ENCODE data around the gene GUCY1A1.
"Not testable (repeated sequence)": the region's sequence is repeated elsewhere in the genome, so short reads cannot be mapped to it uniquely, and the experiment has no call there.

GUCY1A1 gene, protein sequence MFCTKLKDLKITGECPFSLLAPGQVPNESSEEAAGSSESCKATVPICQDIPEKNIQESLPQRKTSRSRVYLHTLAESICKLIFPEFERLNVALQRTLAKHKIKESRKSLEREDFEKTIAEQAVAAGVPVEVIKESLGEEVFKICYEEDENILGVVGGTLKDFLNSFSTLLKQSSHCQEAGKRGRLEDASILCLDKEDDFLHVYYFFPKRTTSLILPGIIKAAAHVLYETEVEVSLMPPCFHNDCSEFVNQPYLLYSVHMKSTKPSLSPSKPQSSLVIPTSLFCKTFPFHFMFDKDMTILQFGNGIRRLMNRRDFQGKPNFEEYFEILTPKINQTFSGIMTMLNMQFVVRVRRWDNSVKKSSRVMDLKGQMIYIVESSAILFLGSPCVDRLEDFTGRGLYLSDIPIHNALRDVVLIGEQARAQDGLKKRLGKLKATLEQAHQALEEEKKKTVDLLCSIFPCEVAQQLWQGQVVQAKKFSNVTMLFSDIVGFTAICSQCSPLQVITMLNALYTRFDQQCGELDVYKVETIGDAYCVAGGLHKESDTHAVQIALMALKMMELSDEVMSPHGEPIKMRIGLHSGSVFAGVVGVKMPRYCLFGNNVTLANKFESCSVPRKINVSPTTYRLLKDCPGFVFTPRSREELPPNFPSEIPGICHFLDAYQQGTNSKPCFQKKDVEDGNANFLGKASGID

DNA sequence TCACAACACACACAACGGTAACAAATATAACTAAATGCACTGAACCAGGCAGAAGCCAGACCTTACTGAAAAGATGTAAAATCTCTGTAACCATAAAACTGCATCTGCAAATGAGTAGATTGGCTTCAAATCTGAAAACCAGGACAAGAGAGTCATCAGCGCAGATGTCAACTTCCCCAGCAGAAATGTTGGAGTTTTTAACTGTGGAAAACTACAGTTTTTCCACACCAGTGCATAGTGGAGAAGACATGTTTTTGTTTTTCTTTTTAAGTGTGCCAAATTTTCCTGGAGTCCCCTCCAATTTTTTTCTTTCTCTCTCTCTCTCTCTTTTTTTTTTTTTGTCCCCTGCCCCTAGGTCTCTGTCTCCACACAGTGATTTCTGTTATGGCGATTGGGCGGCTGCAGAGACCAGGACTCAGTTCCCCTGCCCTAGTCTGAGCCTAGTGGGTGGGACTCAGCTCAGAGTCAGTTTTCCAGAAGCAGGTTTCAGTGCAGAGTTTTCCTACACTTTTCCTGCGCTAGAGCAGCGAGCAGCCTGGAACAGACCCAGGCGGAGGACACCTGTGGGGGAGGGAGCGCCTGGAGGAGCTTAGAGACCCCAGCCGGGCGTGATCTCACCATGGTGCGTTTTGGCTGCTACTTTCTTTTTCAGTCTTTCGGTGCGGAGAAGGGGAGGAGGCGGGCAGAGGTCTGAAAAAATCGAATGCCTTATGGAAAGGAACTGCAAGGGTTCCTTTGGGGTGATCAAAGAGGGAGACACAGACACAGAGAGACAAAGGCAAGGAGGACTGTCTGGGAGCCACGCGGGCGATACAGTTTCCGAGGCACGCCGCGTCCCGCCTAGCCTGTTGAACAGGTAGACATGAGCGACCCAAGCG lies at the start of gene GUCY1A1:
TSS of gene GUCY1A1 (plus strand) at position 505 of the 878 bp plus-strand sequence. CDS start 30,020 bp downstream, outside the sequence.
- DNase-seq (ENCODE audit: low read depth in 2 of 2): no peak

DNA sequence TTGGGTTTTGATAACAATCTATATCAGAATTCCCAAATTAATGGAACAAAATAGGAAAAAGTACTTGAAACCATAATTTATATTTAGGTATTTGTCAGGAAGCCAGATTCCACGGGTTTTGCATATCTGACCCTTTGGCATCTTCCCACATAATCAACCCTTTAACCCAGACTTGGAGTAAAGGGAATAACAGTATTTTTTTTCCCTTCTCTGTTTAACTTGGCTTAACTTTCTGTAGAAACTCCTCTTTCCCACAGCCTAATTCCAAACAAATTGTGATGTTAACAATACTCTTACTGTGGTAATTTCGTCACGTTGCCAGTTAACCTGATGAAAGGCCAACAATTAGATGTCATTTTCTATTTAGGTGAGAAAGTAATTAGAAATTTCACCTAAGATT lies 49.4 kb upstream of the GUCY1A1 start:
- no peak for DNase-seq (ENCODE audit: low read depth in 2 of 2)

DNA sequence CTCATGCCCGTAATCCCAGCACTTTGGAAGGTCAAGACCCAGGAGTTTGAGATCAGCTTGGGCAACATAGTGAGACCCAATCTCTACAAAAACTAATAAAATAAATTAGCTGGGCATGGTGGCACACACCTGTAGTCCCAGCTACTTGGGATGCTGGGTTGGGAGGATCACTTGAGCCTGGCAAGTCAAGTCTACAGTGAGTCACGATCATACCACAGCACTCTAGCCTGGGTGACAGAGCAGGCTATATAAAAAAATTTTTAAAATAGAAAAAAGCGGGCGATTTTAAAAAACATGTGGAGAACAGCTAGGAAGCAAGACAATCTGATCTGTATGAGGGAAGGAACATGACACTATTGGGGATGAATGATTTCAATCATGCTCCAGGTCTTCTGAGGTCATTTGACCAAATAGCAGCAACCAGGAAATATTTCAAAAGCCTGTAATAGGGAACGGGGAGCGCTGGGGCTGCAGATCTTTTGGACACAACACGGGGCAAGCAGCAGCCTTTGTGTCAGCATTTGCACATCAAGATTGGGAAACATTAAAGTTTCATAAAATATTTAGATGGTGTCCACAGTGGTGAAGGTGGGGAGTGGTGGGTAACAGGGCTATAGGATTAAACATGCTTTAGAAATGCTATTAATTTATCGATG lies 48.3 kb upstream of the GUCY1A1 start:
- DNase-seq (ENCODE audit: low read depth in 2 of 2): no peak

DNA sequence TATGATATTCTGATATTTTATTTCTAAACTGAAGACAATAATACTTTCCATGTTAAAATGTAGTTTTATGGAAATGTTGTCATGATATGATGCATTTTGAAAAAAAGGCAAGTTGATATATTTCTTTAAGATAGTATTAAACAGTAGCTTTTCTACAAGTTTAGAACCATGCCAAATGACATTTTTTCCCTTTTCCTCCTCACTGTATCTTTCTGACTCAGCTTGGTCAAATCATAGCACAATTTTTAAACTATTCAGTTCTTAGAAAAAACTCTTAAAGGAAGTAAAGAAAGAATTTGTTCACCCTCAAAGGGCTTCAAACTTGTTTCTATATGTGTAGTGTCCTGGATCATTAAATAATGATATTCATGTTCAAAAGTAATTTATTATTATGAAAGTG lies 46.0 kb upstream of the GUCY1A1 start:
- DNase-seq (ENCODE audit: low read depth in 2 of 2): no peak

DNA sequence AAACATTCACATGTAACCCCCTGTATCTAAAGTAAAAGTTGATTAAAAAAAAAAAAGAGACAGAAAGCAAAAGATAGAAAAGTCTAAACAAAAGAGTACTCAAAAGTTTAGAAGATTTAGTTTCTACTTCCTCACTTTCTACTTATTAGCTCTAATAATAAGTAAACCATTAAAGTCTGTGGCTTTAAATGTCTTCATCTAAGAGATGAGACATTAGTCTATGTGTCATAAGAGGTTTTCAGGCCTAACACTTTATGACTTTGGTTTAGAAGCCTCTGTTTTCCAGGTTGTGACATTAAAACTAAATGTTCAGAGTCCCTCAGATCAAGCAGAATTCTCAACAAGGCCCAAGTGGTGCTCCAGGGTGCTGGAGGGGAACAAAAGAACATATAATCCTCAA lies 42.2 kb upstream of the GUCY1A1 start:
- DNase-seq (ENCODE audit: low read depth in 2 of 2): no peak

DNA sequence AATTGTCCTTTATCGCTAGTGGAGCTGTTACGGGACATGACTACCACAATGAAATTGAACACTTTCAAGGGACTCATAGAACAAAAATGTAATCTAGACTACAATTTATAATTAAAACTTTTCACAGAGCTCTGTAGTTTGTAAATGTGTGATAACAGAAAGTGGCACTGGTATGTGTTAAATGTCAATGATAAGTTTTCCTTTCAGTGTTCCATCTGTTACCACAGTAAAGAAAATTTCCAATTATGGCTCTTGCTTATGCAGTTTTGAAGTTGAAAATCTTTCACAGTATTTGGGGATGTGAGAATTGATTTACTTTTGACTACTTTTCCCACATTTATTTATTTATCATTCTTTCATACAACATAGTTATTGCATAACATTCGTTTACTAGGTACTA lies 40.1 kb upstream of the GUCY1A1 start:
- DNase-seq (ENCODE audit: low read depth in 2 of 2): no peak

DNA sequence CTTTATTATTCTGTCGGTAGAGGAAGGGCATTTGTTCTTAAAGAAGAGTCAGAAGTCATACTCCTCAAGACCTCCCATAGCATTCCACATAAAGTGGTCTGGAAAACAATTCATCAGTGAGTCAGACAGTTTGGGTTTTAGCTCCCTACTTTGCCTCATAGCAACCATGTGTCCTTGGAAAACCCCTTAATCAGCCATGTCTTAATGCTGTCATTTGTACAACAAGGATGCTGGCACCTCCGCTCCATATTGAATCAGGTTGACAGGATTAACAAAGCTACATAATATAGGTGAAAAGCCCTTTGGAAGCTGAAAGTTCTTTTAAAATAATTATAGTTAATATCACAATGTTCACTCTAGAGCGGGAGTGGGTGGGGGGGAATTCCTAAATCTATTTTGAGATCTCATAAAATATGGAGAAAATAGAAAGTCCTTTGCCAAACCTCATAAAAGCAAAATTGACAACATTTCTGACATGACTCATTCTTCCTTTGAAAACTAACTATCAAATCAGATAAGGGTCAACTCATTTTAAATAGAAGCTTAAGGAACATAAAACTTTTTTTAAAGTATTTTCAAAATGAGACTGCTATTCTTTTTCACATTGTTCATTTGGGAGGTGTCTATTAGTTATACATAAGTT lies 37.3 kb upstream of the GUCY1A1 start:
- DNase-seq (ENCODE audit: low read depth in 2 of 2): no peak

DNA sequence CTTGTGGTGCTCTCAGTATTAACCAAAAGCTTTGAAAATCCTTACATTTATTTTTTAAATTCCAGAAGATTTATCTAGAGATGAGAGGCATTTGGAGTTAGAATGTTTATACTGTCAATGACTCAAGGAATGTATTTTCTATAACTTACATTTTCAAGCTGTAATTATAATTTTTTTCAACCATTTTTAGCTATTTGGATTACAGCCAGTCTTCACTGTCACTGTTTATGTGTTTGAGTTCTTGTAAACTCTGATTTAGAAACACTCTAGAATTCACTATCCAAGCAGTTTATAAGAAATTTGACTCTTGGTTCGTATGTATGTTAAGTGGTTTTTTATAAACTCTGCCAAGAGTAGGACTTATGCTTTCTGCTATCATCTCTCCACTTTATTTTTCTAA lies 36.7 kb upstream of the GUCY1A1 start:
- peak; percentile 75 to 80 for DNase-seq (ENCODE audit: low read depth in 2 of 2)

DNA sequence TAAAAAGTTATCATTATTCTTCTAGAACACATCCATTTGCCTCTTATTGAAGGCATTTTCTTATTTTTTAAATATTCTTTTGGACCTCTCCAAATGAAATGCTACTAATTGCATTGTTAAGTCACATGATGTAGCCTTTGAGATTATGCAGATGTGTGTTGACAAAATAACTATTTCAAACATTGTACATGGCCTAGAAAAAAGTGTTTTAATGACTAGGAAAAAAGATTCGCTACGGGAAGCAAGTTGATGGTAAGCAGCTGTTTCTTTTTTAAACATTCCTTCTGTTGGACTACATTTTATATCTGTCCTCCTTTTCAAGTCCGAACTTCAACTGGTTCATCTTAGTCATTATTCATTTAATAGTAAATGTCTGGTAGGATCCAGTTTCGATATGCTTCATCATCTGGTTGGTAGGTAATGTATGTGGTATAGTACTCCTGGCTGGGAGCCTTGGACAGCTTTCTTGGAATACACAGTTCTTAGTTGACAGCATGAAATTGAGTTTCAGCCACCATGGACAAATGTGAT lies 34.3 kb upstream of the GUCY1A1 start:
- no peak for DNase-seq (ENCODE audit: low read depth in 2 of 2)

DNA sequence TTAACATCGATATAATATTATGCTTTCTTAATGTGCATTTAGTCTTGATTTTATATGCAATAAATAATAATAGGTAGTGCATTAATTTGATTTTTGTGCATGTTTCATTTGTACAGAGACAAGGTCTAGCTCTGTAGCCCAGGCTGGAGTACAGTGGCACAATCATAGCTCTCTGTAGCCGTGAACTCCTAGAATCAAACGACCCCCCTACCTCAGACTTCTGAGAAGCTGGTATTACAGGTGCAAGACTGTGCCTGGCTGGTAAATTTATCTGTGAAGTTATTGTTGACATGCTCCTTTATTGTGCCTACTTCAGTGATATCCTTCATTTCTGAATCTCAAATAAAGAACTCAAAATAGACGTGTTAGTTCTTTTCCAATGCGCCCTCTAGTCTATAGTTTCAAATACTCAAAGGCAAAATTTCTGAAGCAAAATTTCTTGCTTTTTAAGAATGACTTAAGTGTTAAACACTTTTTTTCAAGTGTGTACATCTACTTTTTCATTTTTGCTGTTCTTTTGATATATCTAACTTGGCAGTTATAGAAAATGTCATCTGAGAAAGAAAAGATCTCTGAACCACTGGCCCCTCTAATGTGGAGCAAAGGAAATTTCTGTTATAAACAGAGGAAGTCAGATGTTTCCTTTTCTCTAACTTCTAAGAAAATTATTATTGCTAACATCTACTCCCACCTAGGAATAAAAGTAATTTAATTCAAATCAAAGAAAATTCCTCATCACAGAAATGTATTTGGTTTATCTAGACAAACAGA lies 28.3 kb upstream of the GUCY1A1 start:
- no peak for DNase-seq (ENCODE audit: low read depth in 2 of 2)

DNA sequence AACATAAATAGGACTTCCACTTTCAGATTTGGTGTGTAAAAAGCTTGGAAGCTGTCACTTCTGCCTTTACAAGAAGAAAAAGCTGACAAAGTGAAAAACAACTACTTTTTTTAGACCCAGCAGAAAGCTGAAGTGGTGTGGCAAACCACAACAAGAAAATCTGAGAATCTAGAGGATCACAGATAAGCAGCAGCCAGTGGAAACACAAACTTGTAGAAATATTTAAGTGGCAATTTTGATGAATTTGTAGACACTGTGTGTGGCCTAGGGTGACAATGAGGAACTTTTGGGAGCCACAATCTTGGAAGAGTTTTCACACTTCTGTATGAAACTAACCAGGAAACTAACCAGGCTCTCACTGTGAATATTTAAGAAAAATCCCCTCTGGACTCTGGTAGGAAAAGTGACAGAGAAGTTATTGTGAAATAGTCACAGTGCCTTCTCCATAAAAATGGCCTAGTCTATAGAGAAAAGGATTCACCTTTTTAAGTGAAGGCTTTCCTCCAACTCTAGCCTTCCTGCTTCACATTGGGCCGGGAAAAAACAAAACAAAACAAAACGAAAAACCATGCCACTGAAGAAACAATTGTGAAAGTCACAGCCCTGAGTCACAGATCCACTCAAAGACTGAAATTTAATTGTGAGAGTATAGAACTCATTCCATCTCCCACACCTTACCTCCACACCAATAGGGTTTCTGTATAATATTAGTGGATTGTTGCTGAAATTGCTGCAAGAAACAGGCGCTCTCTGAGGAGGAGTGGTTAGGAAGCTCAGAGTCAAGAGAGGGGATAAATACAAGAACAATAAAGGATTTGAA lies 26.7 kb upstream of the GUCY1A1 start:
- DNase-seq (ENCODE audit: low read depth in 2 of 2): no peak

DNA sequence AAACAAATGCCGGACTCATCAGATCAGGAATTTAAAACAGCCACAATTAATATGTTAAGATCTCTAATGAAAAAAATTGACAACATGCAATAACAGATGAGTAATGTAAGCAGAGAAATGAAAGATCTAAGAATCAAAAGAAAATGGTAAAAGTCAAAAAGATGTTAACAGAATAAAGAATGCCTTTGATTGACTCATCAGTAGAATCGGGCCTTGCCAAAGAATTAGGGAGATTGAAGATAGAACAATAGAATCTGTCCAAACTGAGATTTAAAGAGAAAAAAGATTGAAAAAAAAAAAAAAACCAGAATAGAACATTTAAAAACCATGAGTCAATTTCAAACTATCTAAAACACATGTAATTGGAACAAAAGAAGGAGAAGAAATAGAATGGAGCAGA lies 25.9 kb upstream of the GUCY1A1 start:
- no peak for DNase-seq (ENCODE audit: low read depth in 2 of 2)

DNA sequence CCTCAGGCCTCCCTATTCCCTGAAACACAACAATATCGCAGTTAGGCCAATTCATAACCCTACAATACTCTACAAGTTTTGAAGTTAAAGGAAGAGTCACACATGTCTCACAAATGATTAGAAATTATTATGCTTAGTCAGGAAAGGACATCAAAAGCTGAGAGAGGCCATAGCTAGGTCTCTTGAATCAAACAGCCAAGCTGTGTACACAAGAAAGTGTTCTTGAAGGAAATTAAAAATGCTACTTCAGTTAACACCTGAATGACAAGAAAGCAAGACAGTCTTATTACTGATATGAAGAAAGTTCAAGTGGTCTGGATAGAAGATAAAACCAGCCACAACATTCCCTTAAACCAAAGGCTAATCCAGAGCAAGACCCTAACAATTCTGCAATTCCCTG lies 23.6 kb upstream of the GUCY1A1 start:
- DNase-seq (ENCODE audit: low read depth in 2 of 2): no peak

DNA sequence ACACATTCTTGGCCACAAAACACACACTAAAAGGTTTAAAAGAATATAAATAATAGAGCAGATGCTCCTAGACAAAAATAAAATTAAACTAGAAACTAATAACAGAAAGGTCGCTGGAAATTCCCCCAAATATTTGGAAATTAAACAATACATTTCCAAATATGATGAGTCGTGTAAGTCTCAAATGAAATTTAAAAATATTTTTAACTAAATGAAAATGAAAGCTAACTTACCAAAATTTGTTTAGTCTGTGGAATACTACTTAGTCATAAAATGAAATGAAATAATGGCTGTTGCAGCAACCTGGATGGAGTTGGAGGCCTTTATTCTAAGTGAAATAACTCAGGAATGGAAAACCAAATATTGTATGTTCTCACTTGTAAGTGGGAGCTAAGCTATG lies 20.6 kb upstream of the GUCY1A1 start:
- no peak for DNase-seq (ENCODE audit: low read depth in 2 of 2)

DNA sequence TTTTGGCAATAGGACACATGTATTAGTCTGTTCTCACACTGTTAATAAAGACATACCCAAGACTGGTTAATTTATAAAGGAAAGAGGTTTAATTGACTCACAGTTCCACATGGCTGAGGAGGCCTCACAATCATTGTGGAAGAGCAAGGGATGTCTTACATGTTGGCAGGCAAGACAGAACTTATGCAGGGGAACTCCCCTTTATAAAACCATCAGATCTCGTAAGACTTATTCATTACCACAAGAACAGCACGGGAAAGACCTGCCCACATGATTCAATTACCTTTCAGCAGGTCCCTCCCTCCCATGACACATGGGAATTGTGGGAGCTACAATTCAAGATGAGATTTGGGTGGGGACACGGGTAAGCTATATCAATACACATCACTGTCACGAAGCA lies 15.9 kb upstream of the GUCY1A1 start:
- not testable (repeated sequence) for DNase-seq (ENCODE audit: low read depth in 2 of 2)

DNA sequence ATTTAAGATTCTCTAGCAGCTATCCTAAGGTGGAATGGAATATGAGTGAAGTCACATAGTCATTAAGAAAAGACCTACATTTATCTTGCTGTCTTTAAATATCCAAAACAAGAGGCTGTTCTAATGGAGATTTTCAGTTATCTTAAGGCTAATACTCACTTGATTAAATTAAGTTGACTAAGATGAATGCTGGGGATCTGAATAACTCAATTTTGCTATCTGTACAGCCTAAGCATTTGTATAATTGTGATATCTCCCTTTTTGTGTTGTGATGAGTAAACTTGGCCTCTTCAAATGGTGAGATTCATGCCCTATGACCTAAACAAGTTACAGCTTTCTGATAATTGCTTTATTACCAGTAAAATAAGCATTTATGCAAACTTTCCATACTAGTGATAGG lies 13.6 kb upstream of the GUCY1A1 start:
- DNase-seq (ENCODE audit: low read depth in 2 of 2): no peak

DNA sequence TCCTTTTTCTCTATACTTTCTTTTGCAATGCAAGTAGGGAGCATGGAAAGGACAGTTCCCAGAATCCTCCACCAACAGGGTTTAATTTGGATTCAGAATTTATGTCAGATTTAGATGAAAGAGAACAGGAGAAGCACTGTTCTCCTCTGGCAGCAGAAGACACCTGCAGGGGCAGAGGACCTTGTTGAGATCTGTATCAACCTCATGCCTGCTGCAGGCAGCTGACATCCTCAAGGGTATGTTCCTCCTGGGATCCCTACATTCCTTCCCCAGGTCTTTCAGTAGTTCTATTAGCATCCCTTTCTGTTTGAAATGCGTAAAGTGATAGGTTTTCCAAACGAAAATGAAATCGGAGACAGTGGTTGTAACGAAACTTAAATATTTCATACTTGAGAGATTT lies 10.6 kb upstream of the GUCY1A1 start:
- no peak for DNase-seq (ENCODE audit: low read depth in 2 of 2)

DNA sequence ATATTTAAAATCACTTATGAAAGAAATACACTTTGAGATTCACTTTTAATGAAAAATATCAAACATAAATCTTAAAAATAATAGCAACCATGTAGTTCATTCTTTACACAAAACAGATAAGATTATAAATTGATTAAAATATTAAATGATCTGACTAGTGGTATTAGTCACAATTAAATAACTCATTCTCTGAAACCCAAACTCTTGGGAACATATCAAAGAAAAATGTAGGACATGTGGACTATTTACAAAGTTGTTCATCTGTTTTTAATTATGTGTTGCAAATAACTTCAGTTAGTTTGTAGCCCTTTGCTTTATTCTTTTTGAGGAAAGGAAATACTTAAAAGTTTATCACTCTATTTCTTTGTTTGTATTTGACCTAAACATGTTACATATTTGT lies 9.5 kb upstream of the GUCY1A1 start:
- peak; percentile 39 to 44 for DNase-seq (ENCODE audit: low read depth in 2 of 2)

DNA sequence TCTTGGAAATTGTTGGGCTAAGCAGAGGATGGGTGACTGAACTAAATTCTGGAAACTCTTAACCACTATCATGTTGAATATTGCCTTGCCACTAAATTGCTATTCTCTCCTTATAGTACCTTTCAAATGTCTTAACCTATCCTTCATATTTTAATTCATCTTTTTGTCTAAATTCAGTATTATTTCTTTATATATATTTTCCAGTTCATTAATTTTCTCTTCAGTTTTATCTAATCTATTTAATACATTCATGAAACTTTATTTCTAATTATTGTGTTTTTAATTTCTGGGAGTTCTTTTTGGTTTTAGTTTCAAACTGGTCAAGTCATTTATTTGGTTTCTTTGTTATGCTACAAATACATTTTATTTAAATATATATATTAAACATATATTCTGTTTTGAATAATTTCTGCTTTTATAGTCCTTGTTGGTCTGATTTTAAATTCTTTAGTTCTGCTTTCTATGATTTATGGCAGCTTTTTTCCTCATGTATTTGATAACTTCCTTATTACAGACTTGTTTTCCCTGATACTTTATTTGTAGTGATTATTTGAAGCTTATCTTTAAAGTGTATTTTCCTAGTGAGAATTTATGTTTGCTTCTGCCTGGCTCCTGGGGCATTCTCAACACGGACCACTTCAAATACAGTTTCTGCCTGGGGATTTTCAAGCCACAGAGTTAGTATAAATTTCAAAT lies 8.5 kb upstream of the GUCY1A1 start:
- no peak for DNase-seq (ENCODE audit: low read depth in 2 of 2)
